Stimulated activated CD8-positive, alpha-beta memory T cell treated with anti-CD3 and anti-CD28 coated beads, Interleukin-12 subunit alpha, Interleukin-12 subunit beta, amount 100 ng/mL, for 24 hours (primary cell): ENCODE data around the gene RABGGTA.
"Not testable (repeated sequence)": the region's sequence is repeated elsewhere in the genome, so short reads cannot be mapped to it uniquely, and the experiment has no call there.

ENCODE experiments used
- DNase-seq: peaks from one replicate; pipeline ENCODE4 v3.0.0-alpha.2; 2020; ENCODE audit errors: extremely low read depth

Gene RABGGTA

GRCh38 chr14:24240110-24240918, 31.1 kb downstream of the RABGGTA start:
- DNase-seq = no peak

GRCh38 chr14:24238527-24239037, 32.8 kb downstream of the RABGGTA start:
- DNase-seq = no peak

GRCh38 chr14:24238123-24238522, 33.3 kb downstream of the RABGGTA start:
- no peak for DNase-seq

- DNase-seq = no peak
These were observed 33.9 kb downstream of the RABGGTA start for GRCh38 chr14:24237463-24237955.

- DNase-seq = no peak
These were observed 34.5 kb downstream of the RABGGTA start for GRCh38 chr14:24236689-24237462.

- no peak for DNase-seq
These were observed 35.4 kb downstream of the RABGGTA start for GRCh38 chr14:24235804-24236688.

- no peak for DNase-seq
These were observed 37.0 kb downstream of the RABGGTA start for GRCh38 chr14:24234095-24235005.

GRCh38 chr14:24233538-24233866, 37.9 kb downstream of the RABGGTA start:
- no peak for DNase-seq

- DNase-seq = no peak
These were observed 38.5 kb downstream of the RABGGTA start, which contains the start of gene GMPR2 for GRCh38 chr14:24232645-24233537. Gene GMPR2 (plus strand): TSS chr14:24232929. CDS start chr14:24233254, 325 bp downstream.

GRCh38 chr14:24232121-24232644, 39.2 kb downstream of the RABGGTA start, which contains the start of gene NEDD8:
Gene NEDD8 (minus strand): TSS chr14:24232367. CDS start chr14:24232267, 100 bp downstream.
- peak; percentile 83 for DNase-seq

GRCh38 chr14:24231263-24232120, 39.9 kb downstream of the RABGGTA start:
- no peak for DNase-seq

- no peak for DNase-seq
These were observed 42.5 kb downstream of the RABGGTA start for GRCh38 chr14:24228902-24229301.

GRCh38 chr14:24226473-24226872, 44.9 kb downstream of the RABGGTA start:
- no peak for DNase-seq

GRCh38 chr14:24224618-24225071, 46.8 kb downstream of the RABGGTA start:
- no peak for DNase-seq

GRCh38 chr14:24222987-24223386, 48.4 kb downstream of the RABGGTA start:
- DNase-seq = not testable (repeated sequence)

- no peak for DNase-seq
These were observed 51.9 kb downstream of the RABGGTA start for GRCh38 chr14:24219521-24219920.

- no peak for DNase-seq
These were observed 52.3 kb downstream of the RABGGTA start for GRCh38 chr14:24219080-24219479.

GRCh38 chr14:24216876-24217275, 54.5 kb downstream of the RABGGTA start:
- not testable (repeated sequence) for DNase-seq
